GM13977 (cell line): ENCODE measurements around the gene AHRR.

Experiments used
- DNase-seq: peaks from one replicate; pipeline ENCODE4 v3.0.0; 2012; ENCODE audit warnings: low spot score
- CTCF ChIP-seq: IDR thresholded peaks from 2 replicates; pipeline ENCODE4 v1.5.1; 2012; ENCODE audit warnings: mild to moderate bottlenecking, control low read depth; ENCODE audit not compliant: insufficient read depth; ENCODE audit errors: extremely low read depth, missing control alignments
- in situ Hi-C: fragments of 300-500 bp; cut with MboI; formaldehyde crosslinking; loops from one replicate; pipeline ENCODE4 v1.12.0; 2022; ENCODE audit warnings: low sequenced_read_pairs, low pct_unique_long_range_greater_than_20kb, mixed read lengths, inconsistent platforms; ENCODE audit not compliant: unreplicated experiment

Gene AHRR

GRCh38 chr5:387491-388265 lies 66.2 kb downstream of the AHRR start:
- DNase-seq, result no peak
- no peak for TF ChIP-seq CTCF
- in situ Hi-C loops, result no loop called here

DNA sequence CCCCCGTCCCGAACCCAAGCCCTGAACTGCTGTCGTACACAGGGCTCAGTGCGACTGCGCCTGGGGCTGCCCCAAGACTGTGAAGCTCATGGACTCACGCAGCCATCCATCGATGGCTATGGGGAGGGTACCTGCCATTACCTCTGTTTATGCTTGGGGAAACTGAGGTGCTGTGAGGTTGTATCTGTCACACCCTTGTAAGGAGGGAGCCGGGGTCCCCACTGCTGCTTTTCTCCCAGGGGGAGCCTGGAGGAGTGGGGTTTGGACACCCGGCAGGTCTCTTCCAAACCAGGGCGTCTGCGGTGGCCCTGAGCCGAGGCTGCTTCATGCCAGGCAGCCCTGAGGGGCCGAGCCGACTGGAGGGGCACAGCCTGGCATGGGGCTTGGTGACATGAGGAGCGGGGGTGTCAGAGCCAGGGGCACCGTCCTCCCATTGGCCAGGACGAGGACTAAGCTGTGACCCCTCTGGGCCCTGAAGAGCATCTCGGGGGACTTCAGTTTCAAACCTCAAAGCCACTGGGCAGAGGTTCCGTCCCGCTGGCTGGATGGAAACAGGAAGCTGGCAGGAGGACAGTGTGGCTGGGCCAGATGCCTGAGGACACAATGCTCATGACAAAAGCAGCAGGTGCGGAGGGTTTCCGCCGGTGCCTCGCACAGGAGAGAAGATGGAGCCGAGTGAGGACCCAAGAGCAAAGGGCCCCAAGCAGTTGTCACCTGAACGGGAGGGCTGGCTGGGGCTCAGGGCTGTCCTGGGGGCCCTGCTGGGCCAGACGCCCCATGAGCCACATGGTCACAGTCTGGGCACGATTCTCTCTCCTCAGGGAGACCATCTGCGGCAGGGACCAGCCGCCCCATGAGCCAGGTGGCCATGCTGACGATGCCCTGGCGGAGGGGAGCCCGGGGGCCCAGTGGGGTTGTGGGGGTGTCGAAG lies 67.0 kb downstream of the AHRR start:
- DNase-seq, result no peak
- in situ Hi-C loops, result no loop called here
- no peak for TF ChIP-seq CTCF

DNA sequence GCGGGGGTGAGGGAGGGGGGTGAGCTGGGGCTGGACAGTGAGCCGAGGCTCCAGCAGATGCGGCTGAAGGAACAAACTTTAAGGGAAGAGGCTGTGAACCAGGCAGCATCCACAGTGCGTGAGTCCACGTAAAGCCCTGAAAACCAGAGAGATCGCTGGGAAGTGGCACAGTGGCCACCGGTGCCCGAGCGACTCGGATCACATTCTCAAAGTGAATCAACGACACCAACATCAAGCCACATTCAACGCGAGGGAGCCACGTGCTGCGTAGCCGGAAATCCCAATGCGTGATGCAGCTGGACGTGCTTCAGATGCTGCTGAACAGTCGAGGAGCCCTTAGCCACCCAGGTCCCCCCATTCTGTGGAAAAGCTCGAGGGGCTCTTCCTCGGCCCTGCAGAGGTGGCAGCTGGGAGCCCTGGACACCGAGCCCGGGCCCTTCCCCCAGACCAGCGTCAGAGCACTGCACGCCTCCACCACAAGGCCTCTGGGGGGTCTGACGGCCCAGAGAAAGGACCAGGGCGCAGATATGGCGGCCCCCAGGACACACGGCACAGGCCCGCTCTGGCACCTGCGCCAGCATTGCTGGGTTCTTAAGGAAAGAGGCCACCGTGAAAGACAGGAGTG lies 67.8 kb downstream of the AHRR start:
- DNase-seq, result no peak
- in situ Hi-C loops, result no loop called here
- TF ChIP-seq CTCF, result no peak

- no peak for TF ChIP-seq CTCF
- in situ Hi-C loops, result no loop called here
- DNase-seq, result no peak
These were observed 68.5 kb downstream of the AHRR start for GRCh38 chr5:389891-390622.

DNA sequence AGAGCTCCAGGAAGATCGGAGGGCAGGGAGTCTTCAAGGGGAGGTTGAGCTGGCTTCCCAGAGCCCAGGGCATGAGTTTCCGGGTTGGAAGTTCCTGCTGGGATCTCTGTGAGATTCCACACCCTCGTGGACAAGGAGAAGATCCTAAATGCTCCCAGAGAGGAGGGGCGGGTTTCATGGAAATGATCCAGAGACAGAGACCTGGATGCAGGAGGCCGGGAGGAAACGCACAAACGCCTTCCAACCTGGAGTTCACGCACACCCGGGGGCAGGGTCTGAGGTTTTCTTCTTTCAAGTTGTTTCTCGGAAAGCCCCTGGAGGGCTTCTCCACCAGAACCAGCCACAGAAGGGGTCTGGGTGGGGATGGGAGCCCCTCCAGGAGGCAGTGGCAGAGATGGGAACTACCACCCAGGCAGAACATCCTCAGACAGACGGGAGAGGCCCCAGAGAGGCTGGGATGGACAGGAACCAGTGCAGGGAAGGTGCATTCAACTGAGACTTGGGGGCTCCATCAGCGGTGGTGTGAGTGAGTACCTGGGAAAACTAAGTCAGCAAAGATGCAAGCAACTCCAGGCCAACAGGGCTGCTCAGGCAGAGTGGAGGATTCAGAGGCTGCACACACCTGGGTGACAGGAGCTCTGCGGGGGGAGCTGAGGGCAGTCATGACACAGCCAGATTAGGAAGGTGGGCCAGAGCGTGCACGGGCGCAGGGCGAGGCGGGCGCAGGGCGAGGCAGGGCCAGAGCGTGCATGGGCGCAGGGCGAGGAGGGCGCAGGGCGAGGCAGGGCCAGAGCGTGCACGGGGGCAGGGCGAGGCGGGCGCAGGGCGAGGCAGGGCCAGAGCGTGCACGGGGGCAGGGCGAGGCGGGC lies 69.3 kb downstream of the AHRR start:
- in situ Hi-C loops, result no loop called here
- DNase-seq, result peak; percentile 42
- no peak for TF ChIP-seq CTCF
